Ureter (tissue), 1 donor: Measurements from ENCODE around the gene DAO. TPM values are rescaled to one million over a fixed set of nuclear protein-coding genes. Genes with fewer than 3 reads are reported as not detected.

Source experiments
- DNase-seq: peaks from one replicate; pipeline ENCODE4 v3.0.0-alpha.2; 2020; ENCODE audit warnings: low spot score
- total RNA-seq: library from RNA; stranded (reverse); gene quantifications from one replicate; pipeline ENCODE4 v1.2.4, GENCODE V29; 2023
- donor health status: DM: yes; HTN: yes; CAD: no.

The DAO gene
- total RNA-seq, 1 donor from 2014 or later: not detected

DNA sequence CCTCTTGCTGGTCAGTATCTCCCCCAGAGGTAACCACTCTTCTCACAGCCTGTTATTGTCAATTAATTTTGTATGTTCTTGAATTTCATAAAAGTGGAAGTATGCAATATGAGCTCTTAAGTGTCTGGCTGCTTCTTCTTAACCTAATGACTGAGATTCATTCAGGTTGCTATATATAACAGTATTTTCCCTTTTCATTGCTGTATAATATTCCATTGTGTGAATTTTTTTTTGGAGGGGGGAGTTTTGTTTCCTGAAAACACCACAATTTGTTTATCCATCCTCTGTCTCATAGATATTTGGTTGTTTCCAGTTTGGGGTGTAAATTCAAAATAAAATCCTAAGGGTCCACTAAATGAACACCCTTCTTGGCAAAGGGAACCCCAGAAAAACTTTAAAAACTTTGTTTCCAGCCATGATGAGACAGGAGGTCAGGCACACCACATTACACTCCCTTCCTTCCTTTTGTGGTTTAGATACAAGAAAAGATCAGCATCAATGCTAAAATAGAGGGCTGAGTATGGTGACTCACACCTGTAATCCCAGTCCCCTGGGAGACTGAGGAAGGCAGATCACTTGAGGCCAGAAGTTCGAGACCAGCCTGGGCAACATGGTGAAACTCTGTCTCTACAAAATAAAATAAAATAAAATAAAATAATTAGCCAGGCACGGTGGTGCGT lies 4.1 kb upstream of the DAO start:
- DNase-seq: no peak

DNA sequence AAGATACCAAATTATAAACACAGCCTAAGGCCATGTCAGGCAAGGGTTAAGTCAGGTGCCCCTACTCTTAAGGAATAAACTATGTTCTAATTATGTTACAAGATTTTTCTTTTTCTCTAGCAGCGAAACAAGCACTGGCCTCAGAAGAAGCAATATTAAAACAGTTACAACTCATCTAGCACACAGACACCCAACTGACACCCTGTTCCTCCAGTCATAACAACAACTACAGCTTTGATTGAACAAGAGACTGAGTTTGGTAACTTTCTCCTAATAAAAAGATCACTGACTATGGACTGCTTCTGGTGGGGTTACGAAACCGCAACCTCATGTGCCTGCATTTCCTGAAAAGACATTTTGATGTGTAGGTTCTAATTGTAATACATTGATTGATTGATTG lies 3.3 kb upstream of the DAO start:
- no peak for DNase-seq

DNA sequence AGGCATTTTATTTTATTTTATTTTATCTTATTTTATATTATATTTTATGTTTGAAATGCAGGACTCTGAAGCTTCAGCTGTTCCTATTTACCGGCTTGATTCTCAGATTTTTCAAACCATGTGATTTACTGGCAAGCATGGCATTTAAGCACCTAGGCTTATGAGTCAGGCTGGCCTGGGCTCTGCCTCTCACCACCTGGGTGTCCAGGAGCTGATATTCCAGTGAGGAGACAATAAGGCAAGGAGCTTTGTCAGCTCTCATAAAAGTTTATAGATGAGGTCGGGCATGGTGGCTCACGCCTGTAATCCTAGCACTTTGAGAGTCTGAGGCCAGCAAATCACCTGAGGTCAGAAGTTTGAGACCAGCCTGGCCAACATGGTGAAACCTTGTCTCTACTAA lies 2.1 kb downstream of the DAO start:
- no peak for DNase-seq

DNA sequence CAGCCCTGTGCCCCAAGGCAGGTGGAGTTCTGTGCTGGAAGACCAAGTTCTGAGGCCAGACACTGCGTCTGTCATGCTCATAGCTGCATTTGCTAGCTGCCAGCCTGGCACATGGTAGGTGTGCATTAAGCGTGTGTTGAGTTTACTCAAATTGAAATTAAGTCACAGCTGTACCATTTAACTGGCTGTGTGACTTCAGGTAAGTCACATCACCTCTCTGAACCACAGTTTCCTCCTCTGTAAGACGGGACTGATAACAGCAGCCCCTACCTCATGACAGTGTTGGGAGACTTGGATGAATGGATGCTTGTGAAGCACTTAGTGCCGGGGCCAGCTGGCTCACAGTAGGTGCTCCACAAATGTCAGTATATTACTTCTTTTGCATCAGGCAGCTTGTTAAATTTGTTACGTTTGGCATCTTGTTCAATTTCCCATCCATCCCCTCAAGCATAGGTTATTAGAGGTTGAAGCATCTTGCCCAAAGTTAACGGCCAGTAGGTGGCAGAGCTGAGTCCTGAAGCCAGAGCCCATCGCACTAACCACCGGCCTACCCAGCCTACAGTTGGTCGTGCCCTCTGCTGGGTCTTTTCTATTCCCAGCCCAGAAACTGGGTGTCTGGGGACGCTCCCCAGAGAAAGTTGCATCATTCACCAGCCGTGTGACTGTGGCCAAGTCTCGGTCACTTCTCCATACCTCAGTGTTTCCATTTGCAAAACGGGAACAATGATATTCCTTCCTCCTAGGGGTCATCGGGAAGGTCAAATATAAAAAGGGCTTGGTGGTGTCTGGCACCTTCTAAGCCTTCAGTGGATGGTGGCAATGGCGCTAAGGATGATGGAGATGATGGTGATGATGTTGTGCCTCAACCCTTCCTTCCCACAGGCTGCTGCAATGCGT lies 4.5 kb downstream of the DAO start:
- no peak for DNase-seq

DNA sequence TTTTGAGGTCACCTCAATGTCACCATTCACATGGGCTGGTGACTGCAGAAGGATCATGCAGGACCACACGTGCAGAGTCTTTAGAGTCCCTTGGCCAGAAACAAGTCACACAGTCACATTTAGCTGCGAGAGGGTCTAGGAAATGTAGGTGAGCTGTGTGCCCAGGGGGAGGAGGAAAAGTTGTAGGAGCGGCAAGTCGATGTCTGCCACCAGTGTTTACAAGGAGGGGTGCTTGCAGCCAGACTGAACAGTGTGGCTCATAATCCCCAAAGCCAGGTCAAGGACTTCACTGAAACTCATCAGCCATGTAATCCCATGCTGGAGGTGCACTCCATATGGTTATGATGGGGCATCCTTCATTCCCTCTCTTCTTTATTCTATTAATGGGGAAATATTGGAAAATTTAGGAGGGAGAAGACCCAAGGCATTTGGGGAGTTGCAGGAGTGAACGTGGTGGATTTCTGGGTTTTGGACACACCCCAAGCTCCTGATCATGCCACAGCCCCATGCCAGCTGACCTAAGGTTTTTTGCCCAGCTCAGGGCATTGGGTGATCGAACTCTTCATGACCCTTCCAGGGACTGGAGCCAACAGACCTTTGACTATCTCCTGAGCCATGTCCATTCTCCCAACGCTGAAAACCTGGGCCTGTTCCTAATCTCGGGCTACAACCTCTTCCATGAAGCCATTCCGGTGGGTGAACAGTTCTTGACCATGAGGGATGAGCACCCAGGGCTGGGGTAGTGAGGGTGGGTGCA lies 7.2 kb downstream of the DAO start:
- no peak for DNase-seq

DNA sequence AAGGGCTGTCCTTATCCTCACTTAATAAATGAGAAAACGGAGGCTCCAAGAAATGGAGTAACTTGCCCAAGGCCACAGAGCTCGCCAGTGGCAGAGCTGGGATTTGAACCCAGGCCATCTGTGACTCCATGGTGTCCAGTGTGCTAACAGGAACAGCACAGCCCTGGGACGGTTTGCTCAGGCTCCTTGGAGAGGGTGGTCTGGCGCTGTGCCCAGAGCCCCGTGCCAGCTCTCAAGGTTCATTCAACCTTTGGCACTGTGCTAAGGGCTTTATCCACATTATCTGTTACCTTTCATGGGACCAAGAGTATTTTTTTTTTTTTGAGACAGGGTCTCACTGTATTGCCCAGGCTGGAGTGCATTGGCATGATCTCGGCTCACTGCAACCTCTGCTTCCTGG lies 8.1 kb downstream of the DAO start:
- DNase-seq: no peak

DNA sequence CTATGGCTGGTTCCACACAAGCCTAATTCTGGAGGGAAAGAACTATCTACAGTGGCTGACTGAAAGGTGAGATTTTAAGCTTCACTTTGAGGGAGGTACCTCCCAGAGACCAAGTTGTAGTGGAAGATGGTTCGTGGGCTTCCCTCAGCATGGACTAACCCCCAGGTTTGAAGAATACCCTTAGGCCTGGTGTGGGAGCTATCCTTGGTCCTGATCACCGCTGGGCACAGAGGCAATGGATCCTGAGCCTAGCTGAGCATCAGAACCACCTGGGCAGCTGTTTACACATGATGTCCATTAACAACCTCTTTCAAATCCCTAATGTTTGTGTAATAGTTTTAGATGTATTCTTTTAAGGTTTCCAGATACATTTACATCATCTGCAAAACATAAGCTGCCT lies 10.3 kb downstream of the DAO start:
- DNase-seq: no peak

DNA sequence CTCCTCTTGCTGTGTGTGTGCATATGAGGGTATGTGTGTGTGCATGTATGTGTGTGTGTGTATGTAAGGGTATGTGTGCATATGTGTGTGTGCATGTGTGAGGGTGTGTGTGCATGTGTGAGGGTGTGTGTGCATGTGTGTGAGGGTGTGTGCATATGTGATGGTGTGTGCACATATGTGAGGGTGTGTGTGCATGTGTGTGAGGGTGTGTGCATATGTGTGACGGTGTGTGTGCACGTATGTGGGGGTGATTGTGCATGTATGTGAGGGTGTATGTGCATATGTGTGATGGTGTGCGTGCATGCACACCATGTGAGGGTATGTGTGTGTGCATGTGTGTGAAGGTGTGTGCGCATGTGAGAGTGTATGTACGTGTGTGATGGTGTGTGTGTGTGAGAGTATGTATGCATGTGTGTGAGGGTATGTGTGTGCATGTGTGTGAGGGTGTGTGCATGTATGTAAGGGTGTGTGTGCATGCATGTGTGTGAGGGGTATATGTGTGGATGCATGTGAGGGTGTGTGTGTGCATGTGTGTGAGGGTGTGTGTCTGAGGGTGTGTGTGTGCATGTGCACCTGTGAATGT lies 15.4 kb downstream of the DAO start:
- no peak for DNase-seq

DNA sequence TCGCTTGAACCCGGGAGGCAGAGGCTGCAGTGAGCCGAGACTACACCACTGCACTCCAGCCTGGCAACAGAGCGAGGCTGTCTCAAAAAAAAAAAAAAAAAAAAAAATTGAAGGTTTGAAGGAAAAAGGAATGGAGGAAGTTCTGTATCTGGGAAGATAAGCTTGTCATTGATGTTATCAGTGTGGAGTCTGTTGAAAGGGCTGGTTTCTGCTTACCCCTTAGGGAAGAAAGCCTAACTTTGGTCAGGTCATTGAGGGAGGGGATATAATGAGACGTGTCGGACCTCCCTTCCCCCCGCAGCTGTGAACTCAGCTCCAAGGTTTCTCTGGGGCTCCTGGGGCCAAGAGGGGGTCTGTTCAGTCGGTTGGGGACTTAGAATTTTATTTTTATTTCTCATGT lies 16.4 kb downstream of the DAO start:
- no peak for DNase-seq

DNA sequence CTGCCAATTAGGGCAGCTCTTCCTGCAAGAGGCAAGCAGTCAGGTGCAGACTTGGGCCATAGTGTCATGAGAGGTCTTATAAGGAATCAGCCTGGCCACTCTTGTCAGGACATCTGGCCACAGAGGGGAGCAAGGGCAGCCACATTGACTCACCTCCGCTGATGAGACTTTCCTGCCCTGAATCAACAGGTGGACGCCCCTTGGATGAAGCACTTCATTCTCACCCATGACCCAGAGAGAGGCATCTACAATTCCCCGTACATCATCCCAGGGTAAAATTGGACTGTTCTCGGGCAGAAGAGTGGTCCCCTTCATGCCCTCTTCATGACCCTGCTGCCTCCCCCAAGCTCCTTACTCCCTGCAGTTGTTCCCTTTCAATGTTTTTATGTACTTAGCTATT lies 16.9 kb downstream of the DAO start:
- DNase-seq: no peak

DNA sequence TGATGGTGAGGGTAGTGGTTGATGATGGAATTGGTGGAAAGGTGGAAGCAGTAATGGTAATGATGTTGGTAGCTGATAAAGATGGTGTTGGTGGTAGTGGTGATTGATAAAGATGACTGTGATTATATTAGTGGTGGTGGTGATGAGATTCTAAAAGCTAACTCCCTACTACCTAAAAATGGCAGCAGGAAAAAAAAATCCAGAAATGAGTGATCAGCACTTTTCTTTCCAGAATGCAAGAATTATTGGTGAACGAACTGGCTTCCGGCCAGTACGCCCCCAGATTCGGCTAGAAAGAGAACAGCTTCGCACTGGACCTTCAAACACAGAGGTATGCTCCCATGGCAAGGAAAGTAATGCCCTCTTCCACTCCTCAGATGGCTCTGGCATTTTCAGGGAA lies 19.3 kb downstream of the DAO start:
- no peak for DNase-seq

DNA sequence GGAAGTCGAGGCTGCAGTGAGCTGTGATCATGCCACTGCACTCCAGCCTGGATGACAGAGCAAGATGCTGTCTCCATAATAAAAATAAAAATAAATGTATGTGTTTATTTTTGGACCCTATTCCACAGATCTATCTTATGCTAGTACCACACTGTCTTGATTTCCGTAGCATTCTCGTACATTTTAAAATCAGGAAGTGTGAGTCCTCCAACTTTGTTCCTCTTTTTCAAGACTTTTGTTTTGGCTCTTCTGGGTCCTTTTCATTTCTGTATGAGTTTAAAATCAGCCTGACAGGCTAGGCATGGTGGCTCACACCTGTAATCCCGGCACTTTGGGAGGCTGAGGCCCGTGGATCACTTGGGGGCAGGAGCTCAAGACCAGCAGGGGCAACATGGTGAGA lies 25.8 kb downstream of the DAO start:
- no peak for DNase-seq

DNA sequence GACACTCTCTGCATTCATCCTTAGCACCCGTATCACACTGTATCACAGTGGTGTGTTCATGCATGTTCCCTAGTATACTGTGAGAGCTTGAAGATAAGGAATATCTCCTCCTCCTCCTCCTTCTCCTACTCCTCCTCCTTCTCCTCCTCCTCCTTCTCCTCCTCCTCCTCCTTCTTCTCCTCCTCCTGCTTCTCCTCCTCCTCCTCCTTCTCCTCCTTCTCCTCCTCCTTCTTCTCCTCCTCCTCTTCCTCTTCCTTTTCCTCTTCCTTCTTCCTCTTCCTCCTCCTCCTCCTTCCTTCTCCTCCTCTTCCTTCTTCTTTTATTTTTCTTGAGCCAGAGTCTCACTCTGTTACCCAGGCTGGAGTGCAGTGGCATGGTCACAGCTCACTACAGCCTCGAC lies 27.1 kb downstream of the DAO start:
- no peak for DNase-seq

DNA sequence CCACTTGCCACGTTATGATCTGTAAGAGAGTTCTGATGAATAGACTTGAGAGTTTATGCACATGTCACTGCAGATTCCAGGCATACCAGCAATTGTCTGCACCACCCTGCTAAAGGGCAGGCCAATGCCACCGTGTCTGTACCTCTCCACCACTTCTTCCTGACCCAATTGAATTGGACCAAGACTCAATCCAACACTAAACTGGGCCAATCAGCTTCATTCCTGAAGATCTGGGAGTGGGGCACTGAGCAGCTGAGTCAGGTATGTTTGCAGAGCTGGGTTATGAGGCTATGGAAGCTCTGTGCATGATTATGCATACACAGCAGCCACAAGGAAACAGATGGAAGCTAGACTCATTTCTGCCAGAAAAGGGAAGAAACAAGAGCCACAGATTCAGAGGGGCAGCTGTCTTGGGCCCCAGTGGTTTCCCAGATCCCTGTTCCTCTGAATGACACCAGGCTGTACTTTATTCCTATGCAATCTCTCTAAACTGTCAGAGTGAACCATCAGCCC lies 28.0 kb downstream of the DAO start:
- DNase-seq: no peak

DNA sequence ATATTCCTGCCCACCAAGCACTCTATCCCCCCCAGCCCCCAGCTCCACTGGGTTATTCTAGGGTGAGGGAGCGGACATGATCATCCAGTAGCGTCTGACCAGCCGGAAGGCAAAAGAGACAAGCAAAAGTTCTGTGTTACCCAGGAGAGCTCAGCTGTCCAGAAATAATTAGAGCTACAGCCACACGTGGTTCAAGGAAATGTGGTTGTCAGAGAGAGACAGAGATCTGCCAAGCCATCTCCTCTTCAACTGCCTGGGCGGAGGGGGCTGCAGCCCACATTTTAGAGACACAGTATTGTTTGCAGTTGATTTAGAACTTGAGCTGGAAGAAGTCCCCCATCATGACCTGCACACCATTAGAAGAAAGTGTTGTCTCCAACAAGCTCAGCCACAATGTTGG lies 30.4 kb downstream of the DAO start:
- no peak for DNase-seq

DNA sequence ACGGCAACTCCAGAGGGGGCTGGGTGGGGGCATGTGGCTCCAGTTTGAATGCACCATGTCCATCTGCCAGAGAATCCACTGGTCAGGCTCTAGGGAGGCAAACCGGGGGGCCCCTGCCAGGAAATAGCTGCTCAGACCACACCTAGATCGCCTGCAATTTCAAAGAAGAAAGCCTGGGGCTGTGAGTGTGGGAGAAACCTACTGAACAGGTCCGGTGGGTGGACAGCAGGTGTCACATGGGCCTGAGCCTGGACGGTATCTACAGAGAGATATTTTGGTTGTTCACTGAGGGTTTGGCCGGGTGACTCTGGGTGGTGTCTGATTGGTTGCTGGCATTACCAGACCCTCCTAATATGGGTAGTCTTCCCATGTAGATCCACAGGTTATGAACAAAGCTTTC lies 32.0 kb downstream of the DAO start:
- DNase-seq: peak; percentile 69

DNA sequence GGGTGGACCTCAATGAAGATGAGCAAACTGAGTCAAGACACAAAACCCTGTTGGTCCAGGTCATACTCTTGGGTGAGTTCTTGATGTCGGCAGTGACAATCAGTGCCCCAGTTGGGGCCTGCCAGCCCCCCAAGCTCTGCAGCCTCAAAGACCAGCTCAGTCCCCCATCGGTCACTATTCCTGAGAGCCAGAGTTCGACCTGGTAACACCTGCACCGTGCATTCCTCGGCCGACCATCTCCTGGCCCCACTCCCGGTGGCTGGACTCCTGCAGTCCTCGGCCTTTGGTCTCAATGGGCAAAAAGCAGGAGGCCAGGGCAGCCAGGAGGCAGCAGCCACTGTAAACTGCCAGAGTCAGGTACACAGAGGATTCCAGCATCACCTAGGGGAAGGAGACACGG lies 32.5 kb downstream of the DAO start:
- DNase-seq: no peak

DNA sequence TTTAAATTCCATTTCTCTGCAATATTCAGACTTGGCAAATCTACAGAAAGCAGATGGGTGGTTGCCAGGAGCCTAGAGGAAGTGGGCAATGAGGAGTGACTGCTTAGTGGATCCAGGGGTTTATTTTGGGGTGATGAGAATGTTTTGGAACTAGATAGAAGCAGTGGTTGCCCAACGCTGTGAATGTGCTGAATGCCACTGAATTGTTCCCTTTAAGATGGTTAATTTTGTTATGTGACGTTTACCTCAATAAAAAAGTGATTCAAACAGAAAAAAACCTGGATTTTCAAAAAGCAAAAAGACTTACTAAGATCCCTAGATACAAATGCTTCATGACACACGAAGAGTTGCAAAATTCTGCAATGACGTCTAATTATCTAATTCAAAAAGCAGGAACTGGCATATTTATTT lies 34.2 kb downstream of the DAO start:
- no peak for DNase-seq

DNA sequence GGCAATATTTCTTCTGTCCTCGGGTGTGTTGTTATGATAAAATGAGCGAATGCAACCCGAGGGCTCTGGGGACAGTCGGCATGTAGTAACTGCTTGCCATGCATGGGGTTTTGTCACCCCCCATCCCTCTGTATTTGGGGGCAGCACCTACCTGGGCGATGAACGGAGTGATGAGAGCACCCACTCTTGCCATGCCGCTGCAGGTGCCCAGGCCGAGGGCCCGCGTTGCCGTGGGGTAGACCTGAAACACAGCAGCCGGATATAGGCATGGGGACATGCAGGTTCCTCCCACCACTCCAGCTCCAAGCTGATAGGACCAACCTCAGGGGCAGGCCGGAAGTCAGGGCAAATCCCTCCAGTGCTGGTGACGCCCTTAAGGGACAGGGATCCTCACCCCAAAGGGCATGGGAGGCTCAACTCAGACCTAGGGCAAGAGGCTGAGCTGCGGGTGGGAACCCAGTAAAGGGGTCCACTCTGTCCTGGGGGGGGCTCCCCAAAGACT lies 35.8 kb downstream of the DAO start:
- DNase-seq: no peak

DNA sequence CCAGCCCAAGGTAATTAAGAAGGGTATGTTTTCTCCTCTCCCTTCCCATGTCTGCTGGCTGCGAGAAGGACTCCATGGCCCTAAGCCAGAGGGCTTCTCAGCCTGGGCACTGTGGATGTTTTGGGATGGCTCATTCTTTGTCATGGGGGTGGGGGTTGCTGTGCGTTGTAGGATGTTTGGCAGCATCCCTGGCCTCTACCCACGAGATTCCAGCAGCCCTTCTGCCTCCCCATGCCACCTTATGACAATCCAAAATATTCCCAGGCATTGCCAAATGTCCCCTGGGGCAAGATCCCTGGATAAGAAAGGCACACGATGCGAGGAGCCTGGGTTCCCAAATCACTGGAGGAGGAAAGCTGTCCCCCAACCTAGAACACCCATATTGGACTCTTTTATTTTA lies 36.4 kb downstream of the DAO start:
- no peak for DNase-seq

DNA sequence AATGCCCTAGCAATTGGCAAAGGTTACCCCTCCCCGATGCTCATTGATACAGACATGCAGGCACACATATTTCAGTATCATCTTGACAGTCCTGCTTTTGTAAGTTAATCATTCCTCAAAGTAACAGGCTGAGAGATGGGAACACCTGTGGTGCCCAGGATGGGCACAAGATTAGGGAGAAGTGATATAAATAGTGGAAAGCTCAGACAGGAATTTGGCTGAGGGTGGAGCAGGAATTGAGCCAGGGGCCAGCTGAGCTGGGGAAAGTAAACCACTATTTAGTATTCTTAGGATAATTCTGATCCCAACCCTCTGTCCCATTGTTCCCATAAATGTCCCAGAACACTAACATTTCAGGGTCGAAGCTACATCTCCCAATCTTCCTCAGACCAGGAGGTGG lies 38.3 kb downstream of the DAO start:
- DNase-seq: no peak
